ENCODE results near the gene HPS4. TPM values are rescaled to one million over a fixed set of nuclear protein-coding genes. Genes with fewer than 3 reads are reported as not detected.

The HPS4 gene
- total RNA-seq (2022; extraction: Qiagen RNA extraction): 14.8 to 16.0 TPM (median 15.4 TPM) in 5 replicates

DNA sequence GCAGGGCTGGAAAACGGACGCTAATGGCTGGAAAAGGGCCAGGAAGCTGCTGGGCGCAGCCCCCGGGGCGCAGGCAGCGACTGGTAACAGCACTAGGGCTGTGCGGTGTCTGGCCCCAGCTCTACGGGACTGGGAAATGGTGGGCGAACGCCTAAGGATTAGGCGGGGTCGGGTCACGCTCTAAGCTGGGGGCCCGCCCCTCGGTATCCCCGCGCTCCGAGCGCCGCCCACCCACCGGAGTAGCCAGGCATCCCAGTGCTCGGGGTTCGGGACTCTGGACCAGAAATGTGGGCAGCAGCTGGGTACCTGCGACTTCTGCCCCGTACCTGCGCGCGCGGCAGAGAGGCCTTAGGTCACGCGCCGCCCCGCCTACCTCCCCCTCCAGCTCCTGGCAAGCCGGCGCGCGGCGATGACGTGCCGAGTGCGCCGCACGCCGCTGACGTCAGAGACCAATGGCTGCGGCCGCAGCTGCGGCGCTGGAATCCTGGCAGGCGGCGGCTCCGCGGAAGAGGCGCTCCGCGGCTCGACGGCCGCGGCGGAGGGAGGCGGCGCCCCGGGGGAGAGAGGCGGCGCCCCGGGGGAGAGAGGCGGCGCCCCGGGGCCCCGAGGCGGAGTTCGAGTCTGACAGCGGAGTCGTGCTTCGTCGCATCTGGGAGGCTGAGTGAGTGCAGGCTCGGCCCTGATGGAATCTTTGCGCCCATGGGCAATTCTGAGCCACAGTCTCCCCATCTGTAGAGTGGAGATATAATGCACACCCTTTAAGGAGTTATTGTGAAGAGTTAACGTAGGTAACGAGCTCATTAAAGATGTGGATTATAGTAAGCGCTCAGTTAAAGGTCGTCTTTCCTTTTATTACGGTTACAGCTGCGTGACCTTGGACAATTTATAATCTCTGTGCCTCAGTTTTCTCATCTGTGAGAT, at the start of gene HPS4, which contains the start of gene SRRD:
Gene HPS4, minus strand, starts transcription at position 345 of the 921 bp plus-strand sequence. CDS start 2,021 bp downstream, outside the sequence.
Gene SRRD, plus strand, starts transcription at position 439 of the 921 bp plus-strand sequence. Its CDS starts 14 bp downstream, at position 453.

DNA sequence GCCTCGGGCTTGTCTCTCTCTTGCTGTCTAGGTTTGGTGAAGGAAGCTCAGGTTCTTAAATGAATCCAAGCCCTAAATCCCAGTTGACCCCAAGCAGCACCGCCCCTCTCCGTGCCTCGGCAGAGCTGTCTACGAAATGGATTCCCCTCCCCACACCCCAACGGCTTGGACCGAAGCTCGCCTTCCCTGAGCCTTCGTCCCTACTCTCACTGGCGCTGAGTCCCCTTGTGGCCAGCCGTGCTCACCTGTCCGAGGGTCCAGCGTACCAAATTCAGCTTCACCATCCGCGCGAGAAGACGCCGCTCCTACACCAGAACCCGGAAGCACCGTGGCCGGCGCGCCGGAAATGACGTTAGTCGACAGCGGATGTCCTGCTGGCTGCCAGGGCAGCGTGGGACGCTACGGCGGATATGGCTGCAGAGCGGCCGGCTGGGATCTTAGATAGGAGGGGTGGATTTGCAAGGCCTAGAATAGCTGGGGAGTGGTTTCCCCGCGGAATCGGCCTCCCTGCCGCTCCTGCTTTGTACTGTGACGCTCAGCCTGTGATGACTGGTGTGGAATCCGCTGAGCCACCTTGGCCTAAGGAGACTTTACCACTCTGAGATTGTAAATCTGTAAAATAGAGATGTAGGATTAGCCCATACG, 28.7 kb upstream of the HPS4 start, which contains the start of gene TFIP11:
Gene TFIP11, minus strand, starts transcription at position 325 of the 645 bp plus-strand sequence. CDS start 2,201 bp downstream, outside the sequence.

DNA sequence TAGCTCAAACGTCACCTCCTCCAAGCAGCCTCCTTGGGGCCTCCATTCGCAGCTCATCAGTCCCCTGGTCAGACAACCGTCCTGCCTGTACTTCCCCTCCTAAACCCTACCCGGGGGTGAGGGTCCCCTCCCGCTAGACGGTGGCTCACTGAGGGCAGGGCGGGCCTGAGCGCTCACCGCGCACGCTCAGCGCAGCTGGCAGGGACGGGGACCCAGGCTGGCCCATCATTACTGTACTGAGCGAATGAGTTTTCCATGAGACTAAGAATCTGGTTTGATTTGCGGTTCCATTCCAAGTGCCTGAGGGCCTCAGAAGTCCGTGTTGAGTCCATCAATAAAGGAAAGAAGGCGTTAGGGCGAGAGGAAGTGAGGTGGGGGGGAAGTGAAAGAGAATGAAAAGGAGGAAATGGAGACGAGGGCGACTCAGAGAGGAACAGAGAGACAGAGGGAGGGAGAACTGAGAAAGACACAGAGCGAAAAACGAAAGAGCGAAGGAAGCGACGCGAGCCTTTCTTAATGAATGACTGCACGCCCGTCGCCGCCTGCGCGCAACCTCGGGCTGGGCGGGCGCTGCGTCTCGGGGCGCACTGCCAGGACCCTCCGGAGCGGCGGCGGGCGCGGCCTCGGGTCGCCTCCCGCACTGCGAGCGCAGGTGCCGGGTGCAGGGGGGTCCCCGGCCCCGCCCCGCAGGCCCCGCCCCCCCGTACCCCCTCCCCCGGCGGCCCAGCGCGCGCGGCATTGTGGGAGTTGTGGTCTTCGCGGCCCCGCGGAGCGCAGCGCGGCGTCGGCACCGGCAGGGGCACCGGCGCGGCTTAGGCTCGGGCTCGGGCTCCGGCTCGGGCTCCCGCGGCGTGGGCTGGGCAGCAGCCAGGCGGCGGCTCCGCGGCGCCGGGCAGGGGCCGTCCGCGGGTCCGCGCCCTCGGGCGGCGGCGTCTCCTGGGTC, 54.8 kb downstream of the HPS4 start, which contains the start of gene ASPHD2:
Gene ASPHD2, plus strand, starts transcription at position 746 of the 943 bp plus-strand sequence. CDS start 4,356 bp downstream, outside the sequence.

Other genes starting within 250 kb of the HPS4 start
- 0.97 to 1.2 TPM (median 1.0 TPM) in 5 replicates for gene ASPHD2, start 54.5 kb downstream of the HPS4 start, total RNA-seq (2022; extraction: Qiagen RNA extraction)
- 17.7 to 19.8 TPM (median 19.0 TPM) in 5 replicates for gene SRRD, start 94 bp upstream of the HPS4 start, total RNA-seq (2022; extraction: Qiagen RNA extraction)
- 19.3 to 22.8 TPM (median 19.7 TPM) in 5 replicates for gene TFIP11, start 28.7 kb upstream of the HPS4 start, total RNA-seq (2022; extraction: Qiagen RNA extraction)
- 8.7 to 11.7 TPM (median 10.0 TPM) in 5 replicates for gene TPST2, start 106.3 kb upstream of the HPS4 start, total RNA-seq (2022; extraction: Qiagen RNA extraction)
- not detected in 5 replicates for gene CRYBB1, start 134.2 kb upstream of the HPS4 start, total RNA-seq (2022; extraction: Qiagen RNA extraction)
- gene CRYBA4, start 138.2 kb upstream of the HPS4 start, total RNA-seq (2022; extraction: Qiagen RNA extraction): not detected in 5 replicates
- gene MIAT, start 173.8 kb upstream of the HPS4 start, total RNA-seq (2022; extraction: Qiagen RNA extraction): 0.16 to 0.44 TPM (median 0.27 TPM) in 5 replicates